ENCODE data around the gene SCAPER.

- TF ChIP-seq, protein P1, sequence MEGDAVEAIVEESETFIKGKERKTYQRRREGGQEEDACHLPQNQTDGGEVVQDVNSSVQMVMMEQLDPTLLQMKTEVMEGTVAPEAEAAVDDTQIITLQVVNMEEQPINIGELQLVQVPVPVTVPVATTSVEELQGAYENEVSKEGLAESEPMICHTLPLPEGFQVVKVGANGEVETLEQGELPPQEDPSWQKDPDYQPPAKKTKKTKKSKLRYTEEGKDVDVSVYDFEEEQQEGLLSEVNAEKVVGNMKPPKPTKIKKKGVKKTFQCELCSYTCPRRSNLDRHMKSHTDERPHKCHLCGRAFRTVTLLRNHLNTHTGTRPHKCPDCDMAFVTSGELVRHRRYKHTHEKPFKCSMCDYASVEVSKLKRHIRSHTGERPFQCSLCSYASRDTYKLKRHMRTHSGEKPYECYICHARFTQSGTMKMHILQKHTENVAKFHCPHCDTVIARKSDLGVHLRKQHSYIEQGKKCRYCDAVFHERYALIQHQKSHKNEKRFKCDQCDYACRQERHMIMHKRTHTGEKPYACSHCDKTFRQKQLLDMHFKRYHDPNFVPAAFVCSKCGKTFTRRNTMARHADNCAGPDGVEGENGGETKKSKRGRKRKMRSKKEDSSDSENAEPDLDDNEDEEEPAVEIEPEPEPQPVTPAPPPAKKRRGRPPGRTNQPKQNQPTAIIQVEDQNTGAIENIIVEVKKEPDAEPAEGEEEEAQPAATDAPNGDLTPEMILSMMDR (IDR thresholded peaks at IDR 0.05): no peak
- no peak for TF ChIP-seq EZH2 (IDR thresholded peaks at IDR 0.05; ENCODE audit: borderline replicate concordance, insufficient read depth, low read depth, low read length, poor library complexity, severe bottlenecking)
Observed at GRCh38 chr15:76503121-76503520, 402.0 kb downstream of the SCAPER start.
